K562 (cell line): ENCODE measurements around the gene KCNJ14. TPM values are rescaled to one million over a fixed set of nuclear protein-coding genes. Genes with fewer than 3 reads are reported as not detected.
A peak's percentile ranks its signal among the peaks of the same experiment; 100 is the strongest.

Experiments
- CAMTA2 ChIP-seq: fragments of 250-450 bp; sonication (Bioruptor Pico); conservative IDR thresholded peaks from 2 replicates; pipeline ENCODE4 v1.5.1; 2022
- CREM ChIP-seq: IDR thresholded peaks from 2 replicates; pipeline ENCODE4 v1.6.1; 2014; ENCODE audit warnings: antibody characterized with exemption, low read depth
- ETV5 ChIP-seq: sonication (generic); formaldehyde crosslinking; IDR thresholded peaks from 2 replicates; pipeline ENCODE4 v1.4.0; 2020; ENCODE audit warnings: low read depth, mild to moderate bottlenecking, missing genetic modification reagents
- ILK ChIP-seq: fragments of 450-650 bp; IDR thresholded peaks from 2 replicates; pipeline ENCODE4 v1.6.1; 2016; ENCODE audit warnings: missing genetic modification characterization, low read depth, mild to moderate bottlenecking, missing compliant biosample characterization, moderate library complexity, borderline replicate concordance
- JUNB ChIP-seq: fragments of 450-650 bp; formaldehyde crosslinking; conservative IDR thresholded peaks from 2 replicates; pipeline ENCODE4 v1.4.0; 2020; ENCODE audit warnings: mild to moderate bottlenecking
- KDM1A ChIP-seq, 2 experiments: fragments of 450-650 bp; IDR thresholded peaks; 2 replicates each; pipeline ENCODE4 v1.6.1; 2016; ENCODE audit warnings: mild to moderate bottlenecking in 2 of 2
- LCOR ChIP-seq: sonication (generic); formaldehyde crosslinking; IDR thresholded peaks from 2 replicates; pipeline ENCODE4 v1.8.0; 2022; ENCODE audit warnings: mild to moderate bottlenecking, missing genetic modification reagents
- PRPF4 ChIP-seq: fragments of 200-400 bp; formaldehyde crosslinking; IDR thresholded peaks from one replicate; pipeline ENCODE4 v1.6.1; 2017; ENCODE audit warnings: low read length, low read depth, mild to moderate bottlenecking; ENCODE audit not compliant: insufficient read depth, poor library complexity, severe bottlenecking
- RBM22 ChIP-seq: fragments of 200-400 bp; formaldehyde crosslinking; IDR thresholded peaks from 2 replicates; pipeline ENCODE4 v1.6.1; 2018; ENCODE audit warnings: low read length, low read depth; ENCODE audit not compliant: poor library complexity, severe bottlenecking
- TAF1 ChIP-seq: IDR thresholded peaks from 2 replicates; pipeline ENCODE4 v1.6.1; 2011; ENCODE audit warnings: mild to moderate bottlenecking, low read length, moderate library complexity; ENCODE audit not compliant: insufficient read depth, control insufficient read depth, severe bottlenecking; ENCODE audit errors: extremely low read depth
- ZNF174 ChIP-seq: fragments of 250-450 bp; sonication (Bioruptor Pico); IDR thresholded peaks from 2 replicates; pipeline ENCODE4 v1.4.0; 2020; ENCODE audit warnings: mild to moderate bottlenecking
- polyA plus RNA-seq, 8 experiments: library from polyadenylated mRNA; depleted of rRNA in 4 of 8; stranded (reverse) in 5 of 8; unstranded in 3 of 8; fragments of >200 nt; fragmentation: Nextera tagmentation in 2 of 8; fragmentation: Illumina TruSeq in 1 of 8; extraction: Ambion mirVana in 2 of 8; extraction: Trizol in 1 of 8; gene quantifications; 2 replicates each; pipeline versions ENCODE4 v1.2.1 to v1.2.3, GENCODE V29; 2011 to 2014; ENCODE audit warnings: inconsistent platforms in 1 of 8, missing spikeins in 1 of 8
- total RNA-seq, 7 experiments: library from RNA; depleted of rRNA in 6 of 7; stranded (reverse); fragments of >200 nt in 6 of 7; fragmentation: Illumina TruSeq in 2 of 7; extraction: Trizol in 2 of 7; gene quantifications; 2 replicates each; pipeline versions ENCODE4 v1.2.1 to v1.2.3, GENCODE V29; 2011 to 2021; ENCODE audit warnings: low replicate concordance in 1 of 7
- TF ChIP-seq, protein P1 (sequence below), 2 experiments: fragments of 200-800 bp in 1 of 2; sonication (Bioruptor generic) in 1 of 2; sonication (generic) in 1 of 2; formaldehyde crosslinking in 1 of 2; IDR thresholded peaks in 1 of 2; conservative IDR thresholded peaks in 1 of 2; 2 replicates each; pipeline versions ENCODE4 v1.5.0 to v1.6.1; 2016 to 2020; ENCODE audit warnings: missing compliant biosample characterization in 1 of 2, missing genetic modification characterization in 1 of 2, missing genetic modification reagents in 1 of 2
- TF ChIP-seq, protein P2 (sequence below): fragments of 450-650 bp; IDR thresholded peaks from 2 replicates; pipeline ENCODE4 v1.6.1; 2014; ENCODE audit warnings: low read depth, mild to moderate bottlenecking, moderate library complexity, borderline replicate concordance
- TF ChIP-seq, protein P3 (sequence below): fragments of 450-650 bp; IDR thresholded peaks from 2 replicates; pipeline ENCODE4 v1.6.1; 2016; ENCODE audit warnings: low read depth

Gene KCNJ14
- total and polyA plus RNA-seq, 9 of the 15 experiments (the other 6 are each of a cell fraction or from before 2014, with no cell fraction given) = 0.15 to 1.6 (median 0.49) TPM

DNA sequence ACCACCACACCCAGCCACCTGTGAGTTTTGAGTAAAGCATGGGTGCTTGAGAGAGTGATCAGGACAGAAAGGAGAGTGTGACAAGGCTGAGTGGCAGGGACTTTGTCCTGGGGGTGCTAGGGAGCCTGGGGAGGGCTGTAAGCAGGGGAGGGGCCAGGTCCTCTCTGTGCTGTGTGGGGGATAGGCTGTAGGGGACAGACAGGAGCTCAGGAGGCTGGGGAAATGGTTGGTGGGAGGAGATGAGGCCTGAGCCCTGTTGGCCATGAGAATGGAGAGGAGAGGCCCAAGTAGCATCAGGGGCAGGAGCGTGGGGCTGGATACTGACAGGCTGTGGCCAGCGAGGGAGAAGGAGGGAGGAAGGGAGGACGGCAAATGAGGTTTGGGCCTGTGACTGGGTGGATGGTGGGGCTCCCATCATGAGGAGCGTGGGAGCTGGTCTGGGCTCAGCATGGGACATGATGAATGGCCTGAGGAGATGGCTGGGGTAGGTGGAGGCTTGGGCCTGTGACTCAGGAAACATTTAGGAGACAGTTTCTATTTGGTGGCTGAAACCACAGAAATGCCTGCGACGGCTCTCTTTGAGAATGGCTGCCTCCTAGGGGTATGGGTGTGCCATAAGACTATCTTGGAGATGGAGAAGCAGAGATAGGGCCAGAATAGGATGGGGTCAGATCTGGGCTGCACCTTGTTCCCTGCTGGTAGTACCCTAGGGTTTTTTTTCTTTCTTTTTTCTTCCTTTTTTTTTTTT, 36.9 kb upstream of the KCNJ14 start (continued):
- TF ChIP-seq, protein P1, sequence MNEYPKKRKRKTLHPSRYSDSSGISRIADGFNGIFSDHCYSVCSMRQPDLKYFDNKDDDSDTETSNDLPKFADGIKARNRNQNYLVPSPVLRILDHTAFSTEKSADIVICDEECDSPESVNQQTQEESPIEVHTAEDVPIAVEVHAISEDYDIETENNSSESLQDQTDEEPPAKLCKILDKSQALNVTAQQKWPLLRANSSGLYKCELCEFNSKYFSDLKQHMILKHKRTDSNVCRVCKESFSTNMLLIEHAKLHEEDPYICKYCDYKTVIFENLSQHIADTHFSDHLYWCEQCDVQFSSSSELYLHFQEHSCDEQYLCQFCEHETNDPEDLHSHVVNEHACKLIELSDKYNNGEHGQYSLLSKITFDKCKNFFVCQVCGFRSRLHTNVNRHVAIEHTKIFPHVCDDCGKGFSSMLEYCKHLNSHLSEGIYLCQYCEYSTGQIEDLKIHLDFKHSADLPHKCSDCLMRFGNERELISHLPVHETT (CRISPR knock-in tag; conservative IDR thresholded peaks at IDR 0.05 in 1 of 2, IDR thresholded peaks at IDR 0.05 in 1 of 2) = peak in 1 of 2 experiments; percentile 64; a peak in 2 of 4 replicates
- TF ChIP-seq PRPF4 (no peak), JUNB (no peak), CAMTA2 (CRISPR knock-in tag) (no peak), RBM22 (no peak), CREM (peak; percentile 51), KDM1A (IDR thresholded peaks at IDR 0.05) (no peak; a peak in 1 of 4 replicates), ILK (tag) (no peak), ETV5 (CRISPR knock-in tag) (no peak), ZNF174 (CRISPR knock-in tag) (no peak), TAF1 (no peak), LCOR (CRISPR knock-in tag) (peak; percentile 75; the same call in 1 of the 2 replicates)
- TF ChIP-seq, protein P2, sequence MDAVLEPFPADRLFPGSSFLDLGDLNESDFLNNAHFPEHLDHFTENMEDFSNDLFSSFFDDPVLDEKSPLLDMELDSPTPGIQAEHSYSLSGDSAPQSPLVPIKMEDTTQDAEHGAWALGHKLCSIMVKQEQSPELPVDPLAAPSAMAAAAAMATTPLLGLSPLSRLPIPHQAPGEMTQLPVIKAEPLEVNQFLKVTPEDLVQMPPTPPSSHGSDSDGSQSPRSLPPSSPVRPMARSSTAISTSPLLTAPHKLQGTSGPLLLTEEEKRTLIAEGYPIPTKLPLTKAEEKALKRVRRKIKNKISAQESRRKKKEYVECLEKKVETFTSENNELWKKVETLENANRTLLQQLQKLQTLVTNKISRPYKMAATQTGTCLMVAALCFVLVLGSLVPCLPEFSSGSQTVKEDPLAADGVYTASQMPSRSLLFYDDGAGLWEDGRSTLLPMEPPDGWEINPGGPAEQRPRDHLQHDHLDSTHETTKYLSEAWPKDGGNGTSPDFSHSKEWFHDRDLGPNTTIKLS = no peak
- TF ChIP-seq, protein P3, sequence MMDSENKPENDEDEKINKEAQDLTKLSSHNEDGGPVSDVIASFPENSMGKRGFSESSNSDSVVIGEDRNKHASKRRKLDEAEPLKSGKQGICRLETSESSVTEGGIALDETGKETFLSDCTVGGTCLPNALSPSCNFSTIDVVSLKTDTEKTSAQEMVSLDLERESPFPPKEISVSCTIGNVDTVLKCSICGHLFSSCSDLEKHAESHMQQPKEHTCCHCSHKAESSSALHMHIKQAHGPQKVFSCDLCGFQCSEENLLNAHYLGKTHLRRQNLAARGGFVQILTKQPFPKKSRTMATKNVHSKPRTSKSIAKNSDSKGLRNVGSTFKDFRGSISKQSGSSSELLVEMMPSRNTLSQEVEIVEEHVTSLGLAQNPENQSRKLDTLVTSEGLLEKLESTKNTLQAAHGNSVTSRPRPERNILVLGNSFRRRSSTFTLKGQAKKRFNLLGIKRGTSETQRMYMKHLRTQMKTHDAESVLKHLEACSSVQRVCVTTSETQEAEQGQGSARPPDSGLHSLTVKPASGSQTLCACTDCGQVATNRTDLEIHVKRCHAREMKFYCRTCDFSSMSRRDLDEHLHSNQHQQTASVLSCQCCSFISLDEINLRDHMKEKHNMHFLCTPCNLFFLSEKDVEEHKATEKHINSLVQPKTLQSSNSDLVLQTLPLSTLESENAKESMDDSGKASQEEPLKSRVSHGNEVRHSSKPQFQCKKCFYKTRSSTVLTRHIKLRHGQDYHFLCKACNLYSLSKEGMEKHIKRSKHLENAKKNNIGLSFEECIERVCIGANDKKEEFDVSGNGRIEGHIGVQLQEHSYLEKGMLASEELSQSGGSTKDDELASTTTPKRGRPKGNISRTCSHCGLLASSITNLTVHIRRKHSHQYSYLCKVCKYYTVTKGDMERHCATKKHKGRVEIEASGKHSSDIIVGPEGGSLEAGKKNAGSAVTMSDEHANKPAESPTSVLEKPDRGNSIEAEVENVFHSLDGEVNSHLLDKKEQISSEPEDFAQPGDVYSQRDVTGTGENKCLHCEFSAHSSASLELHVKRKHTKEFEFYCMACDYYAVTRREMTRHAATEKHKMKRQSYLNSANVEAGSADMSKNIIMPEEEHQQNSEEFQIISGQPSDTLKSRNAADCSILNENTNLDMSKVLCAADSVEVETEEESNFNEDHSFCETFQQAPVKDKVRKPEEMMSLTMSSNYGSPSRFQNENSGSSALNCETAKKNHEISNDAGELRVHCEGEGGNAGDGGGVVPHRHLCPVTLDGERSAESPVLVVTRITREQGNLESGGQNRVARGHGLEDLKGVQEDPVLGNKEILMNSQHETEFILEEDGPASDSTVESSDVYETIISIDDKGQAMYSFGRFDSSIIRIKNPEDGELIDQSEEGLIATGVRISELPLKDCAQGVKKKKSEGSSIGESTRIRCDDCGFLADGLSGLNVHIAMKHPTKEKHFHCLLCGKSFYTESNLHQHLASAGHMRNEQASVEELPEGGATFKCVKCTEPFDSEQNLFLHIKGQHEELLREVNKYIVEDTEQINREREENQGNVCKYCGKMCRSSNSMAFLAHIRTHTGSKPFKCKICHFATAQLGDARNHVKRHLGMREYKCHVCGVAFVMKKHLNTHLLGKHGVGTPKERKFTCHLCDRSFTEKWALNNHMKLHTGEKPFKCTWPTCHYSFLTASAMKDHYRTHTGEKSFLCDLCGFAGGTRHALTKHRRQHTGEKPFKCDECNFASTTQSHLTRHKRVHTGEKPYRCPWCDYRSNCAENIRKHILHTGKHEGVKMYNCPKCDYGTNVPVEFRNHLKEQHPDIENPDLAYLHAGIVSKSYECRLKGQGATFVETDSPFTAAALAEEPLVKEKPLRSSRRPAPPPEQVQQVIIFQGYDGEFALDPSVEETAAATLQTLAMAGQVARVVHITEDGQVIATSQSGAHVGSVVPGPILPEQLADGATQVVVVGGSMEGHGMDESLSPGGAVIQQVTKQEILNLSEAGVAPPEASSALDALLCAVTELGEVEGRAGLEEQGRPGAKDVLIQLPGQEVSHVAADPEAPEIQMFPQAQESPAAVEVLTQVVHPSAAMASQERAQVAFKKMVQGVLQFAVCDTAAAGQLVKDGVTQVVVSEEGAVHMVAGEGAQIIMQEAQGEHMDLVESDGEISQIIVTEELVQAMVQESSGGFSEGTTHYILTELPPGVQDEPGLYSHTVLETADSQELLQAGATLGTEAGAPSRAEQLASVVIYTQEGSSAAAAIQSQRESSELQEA = no peak
